Metanephros (tissue), 1 donor: ENCODE measurements around the gene SLC5A11. TPM values are rescaled to one million over a fixed set of nuclear protein-coding genes. Genes with fewer than 3 reads are reported as not detected.

Experiments used
- total RNA-seq: library from RNA; depleted of rRNA; stranded (reverse); fragments of >200 nt; gene quantifications from one replicate; pipeline ENCODE4 v1.2.3, GENCODE V29; 2014

The SLC5A11 gene, protein sequence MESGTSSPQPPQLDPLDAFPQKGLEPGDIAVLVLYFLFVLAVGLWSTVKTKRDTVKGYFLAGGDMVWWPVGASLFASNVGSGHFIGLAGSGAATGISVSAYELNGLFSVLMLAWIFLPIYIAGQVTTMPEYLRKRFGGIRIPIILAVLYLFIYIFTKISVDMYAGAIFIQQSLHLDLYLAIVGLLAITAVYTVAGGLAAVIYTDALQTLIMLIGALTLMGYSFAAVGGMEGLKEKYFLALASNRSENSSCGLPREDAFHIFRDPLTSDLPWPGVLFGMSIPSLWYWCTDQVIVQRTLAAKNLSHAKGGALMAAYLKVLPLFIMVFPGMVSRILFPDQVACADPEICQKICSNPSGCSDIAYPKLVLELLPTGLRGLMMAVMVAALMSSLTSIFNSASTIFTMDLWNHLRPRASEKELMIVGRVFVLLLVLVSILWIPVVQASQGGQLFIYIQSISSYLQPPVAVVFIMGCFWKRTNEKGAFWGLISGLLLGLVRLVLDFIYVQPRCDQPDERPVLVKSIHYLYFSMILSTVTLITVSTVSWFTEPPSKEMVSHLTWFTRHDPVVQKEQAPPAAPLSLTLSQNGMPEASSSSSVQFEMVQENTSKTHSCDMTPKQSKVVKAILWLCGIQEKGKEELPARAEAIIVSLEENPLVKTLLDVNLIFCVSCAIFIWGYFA
- total RNA-seq, result 3.7 TPM

DNA sequence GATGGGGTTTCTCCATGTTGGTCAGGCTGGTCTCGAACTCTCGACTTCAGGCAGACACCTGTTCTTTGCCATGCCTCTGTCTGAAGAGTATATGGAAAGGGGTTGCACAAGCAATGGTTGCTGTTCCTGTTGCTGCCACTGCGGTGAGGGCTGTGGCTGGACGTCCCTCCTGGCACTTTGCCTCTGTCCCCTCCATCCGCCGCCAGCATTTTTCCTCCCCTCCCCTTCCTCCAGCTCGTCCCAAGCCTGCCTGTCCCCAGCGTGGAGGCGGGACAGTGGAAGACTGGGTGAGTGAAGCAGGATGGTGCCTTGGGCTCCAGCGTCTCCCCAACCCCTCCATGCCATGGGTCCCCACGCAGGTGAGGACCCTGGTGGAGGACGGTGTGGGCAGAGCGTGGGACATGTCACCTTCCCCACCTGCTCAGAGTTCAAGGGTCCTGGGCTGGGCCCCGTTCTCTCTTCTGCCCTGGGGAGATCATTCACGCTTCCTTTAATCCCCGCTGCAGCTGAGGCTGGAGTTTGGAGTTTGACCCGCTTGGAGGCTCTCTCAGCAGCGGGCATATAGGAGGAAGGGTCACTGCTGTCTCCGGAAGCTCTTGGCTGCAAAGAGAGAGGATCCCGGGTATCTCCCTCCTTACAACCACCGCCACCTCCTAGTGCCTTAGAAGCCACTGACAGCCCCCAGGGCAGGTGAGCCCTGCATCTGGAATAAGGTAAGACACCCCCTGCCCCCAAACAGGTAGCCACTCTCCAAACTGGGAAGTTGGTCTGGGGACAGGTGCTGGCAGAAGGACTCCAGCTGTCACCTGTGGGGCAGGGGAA lies at the start of gene SLC5A11:
Gene SLC5A11, plus strand, starts transcription at position 238 of the 822 bp plus-strand sequence. CDS start 12,681 bp downstream, outside the sequence.

Other genes starting within 250 kb of the SLC5A11 start
- gene TNRC6A, start 116.3 kb upstream of the SLC5A11 start, total RNA-seq, result 76.9 TPM
- gene ARHGAP17, start 169.4 kb downstream of the SLC5A11 start, total RNA-seq, result 45.1 TPM